Activated CD4-positive, CD25-positive, alpha-beta regulatory T cell treated with anti-CD3 and anti-CD28 coated beads, Interleukin-2, amount 50 U/mL, for 24 hours (primary cell): Measurements from ENCODE around the gene GAL.

Source experiments
- ATAC-seq, 2 donors: fragments of 150-1000 bp; cut with Tn5 transposase; one replicate each; pipeline ENCODE4 v1.10.0; 2021; ENCODE audit warnings: mild to moderate bottlenecking in 1 of 2, moderate library complexity in 1 of 2

GAL gene

DNA sequence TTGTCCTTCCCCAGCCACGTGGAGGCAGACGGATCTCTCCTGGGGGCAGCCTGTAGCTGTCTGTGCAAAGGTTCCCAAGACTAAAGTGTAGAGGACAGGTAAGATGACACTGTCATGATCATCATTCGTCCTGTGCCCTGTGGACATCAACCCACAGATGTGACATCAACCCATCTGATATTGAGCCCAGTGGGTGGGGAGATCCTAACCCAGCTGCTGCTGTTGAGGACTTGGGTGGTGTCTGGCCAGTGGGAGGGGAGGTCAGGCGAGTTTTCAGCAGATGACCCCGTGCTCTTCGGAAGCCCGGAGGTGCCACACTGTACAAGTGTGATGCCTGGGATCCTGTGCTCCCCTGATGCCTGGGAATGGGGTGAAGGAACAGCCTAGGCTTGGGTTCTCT, 1.2 kb upstream of the GAL start:
- no peak for ATAC-seq

DNA sequence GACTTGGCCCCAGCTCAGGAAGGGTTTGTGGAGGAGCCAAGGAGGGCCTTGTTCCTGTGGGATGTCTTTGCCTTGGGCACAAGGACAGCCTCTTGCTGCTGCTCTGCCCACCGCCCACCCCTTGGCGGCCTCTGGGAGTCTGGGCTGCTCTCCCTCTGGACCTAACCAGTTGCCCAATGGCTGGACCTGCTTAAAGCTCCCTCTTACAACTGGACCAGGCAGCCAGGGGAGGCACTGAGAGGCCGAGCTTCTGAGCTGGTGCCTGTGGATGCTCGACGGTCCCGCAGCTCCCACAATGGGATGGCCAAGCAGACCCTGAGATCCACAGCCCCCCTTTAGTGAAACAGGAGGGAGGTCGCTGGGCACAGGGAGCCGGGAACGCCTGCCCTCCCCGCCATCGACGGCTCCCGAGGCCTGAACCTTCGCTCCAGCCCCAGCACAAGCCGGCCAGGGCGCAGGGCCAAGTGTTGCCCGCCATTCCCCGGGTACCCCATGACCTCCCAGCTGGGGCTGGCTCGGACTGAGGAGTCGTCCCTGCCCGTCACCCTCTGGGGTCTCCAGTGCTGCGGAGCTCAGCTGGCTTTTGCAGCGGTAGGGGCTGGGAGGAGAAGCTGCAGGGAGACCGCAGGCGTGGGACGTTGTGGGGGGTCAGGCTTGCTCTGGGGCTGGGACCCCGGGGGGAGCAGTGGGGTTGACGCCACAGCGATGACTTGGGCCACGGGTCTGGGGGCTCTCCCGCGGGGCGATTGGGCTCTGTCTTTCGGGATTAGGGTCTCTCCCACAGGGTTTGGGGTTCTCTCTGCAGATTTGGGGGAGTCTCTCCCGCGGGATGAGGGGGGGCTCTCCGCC, 584 bp upstream of the GAL start:
- no peak for ATAC-seq

DNA sequence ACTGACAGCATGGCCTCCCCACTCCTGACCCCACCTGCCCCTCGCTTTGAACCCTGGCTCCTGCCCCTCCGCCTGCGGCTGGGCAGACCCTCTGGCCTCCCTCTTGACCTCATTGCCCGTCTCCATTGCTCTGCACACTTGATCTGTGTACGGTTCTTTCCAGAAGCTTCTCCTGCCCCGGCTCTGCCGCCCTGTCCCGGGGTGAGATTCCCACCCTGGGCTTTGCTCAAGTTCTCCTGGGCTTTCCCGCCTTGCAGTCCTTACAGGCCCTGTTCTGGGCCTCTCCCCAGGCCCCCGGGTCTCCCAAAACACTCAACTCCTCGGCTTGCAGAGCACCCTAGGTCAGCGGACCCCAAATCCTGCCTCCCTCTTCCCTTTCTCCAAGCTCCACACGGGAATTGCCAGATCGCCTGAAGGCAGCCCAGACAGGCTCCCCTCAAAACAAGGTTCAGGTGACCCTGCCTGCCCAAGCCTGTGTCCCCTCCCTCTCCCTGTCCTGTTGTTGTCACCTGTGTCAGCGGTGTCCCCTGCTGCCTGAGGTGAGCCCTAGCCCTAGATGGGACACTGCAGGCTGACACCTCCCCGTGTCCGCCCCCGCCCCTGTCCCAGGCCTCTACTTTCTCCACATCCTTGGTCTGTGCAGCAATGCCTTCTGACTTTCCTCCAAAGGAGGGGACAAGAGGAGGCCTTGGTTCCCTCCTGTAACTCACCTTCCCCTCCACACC, 1.5 kb downstream of the GAL start:
- ATAC-seq: no peak

DNA sequence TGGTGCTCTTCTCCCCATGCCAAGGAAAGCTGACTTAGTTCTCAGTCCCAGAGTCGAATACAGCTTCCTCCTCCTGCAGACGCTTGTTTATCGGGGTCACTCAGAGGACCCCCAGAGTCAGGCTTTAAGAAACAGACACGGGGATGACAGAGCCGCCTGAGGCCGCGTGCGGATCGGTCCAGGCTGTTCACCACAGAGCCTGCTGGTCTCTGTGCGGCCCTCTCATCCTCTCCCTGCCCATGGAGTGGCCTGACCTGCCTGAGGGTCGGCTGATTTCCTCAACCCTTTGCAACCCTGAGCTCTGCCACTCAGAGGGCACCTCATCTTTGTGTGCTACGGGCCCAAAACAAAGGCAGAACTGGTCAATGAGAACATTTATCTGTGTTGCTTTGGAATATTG, 2.1 kb downstream of the GAL start:
- ATAC-seq: no peak

DNA sequence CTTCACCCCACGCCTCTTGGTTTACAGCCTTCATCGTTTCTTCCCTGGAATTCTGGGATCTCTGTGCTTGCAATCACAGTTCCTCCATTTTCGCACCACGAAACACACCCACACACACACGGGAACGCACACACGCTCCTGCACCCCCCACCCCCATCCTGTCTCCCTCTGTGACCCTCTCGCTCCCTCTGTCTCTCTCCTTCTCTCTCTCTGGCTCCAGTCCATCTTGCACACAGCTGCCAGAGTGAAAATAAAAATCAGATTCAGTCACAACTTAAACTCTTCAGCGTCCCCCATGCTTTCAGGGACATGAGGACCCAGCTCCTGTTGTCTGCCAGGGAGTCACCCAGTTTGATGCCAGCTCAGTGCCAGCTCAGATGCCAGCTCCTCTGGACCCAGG, 3.0 kb downstream of the GAL start:
- ATAC-seq: no peak

DNA sequence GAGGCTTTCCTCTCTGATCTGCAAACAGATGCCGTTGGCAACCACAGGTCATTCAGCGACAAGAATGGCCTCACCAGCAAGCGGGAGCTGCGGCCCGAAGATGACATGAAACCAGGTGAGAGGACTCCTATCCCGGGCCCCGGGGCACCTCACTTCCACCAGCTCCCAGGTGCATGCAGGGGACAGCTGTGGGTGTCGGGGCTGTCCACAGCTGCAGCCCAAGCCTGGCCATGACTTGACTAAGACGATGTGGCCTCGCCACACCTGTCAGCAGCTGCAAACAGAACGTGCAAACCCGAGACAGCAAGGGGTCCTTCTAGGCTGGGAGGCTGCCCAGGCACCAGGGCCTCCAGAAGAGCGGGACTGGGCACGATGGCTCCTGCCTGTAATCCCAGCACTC, 3.6 kb downstream of the GAL start:
- ATAC-seq: no peak

DNA sequence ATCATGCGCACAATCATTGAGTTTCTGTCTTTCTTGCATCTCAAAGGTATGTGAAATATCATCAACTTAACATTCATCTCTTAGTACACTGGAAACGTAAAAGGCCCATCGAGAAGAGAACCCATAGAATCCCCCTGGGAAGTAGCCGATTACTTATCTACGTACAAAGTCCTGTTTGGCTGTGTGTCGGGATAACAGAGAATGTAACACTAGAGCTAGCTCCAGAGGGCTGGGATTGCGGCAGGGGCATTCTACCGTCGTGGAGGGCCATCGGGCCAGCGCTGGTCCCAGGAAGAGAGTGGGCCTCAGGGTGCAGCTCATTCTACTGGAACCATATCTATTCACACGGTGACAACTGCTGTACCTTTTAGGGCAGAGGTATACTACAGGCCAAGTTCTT, 4.5 kb downstream of the GAL start:
- ATAC-seq: no peak

DNA sequence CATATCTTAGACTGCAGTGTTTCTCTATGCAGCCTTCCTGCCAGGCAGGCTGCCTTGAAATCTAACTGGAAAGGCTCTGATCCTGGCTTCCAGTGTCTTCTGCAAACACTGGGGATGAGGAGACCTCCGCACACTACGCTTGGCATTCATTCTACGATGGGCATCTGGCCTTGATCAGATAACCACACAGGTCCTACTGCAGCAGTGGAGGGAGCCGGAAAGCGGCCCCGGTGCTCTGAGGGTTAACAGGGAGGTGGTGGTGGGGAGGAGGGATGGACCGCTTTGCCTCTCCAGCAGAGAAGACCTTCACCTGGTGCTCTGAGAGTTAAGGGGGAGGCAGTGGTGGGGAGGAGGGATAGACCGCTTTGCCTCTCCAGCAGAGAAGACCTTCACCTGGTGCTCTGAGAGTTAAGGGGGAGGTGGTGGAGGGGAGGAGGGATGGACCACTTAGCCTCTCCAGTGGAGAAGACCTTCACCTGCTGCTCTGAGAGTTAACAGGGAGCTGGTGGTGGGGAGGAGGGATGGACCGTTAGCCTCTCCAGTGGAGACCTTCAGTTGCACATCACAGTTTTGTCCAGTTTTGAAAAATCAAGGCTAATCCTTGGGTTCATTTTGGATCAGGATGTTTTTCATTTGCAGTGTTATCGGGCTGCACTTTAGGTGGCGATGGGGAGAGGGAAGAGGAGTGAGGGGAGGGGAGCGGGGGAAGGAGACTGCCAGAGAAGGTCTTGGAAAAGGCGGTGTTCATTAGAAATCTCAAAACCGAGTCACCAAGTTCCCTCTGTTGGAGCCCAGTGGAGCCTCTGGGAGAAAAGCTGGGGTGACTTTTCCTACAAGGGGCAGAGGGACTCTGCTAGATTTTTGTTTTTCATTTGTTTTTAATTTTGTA, 5.6 kb downstream of the GAL start:
- no peak for ATAC-seq

DNA sequence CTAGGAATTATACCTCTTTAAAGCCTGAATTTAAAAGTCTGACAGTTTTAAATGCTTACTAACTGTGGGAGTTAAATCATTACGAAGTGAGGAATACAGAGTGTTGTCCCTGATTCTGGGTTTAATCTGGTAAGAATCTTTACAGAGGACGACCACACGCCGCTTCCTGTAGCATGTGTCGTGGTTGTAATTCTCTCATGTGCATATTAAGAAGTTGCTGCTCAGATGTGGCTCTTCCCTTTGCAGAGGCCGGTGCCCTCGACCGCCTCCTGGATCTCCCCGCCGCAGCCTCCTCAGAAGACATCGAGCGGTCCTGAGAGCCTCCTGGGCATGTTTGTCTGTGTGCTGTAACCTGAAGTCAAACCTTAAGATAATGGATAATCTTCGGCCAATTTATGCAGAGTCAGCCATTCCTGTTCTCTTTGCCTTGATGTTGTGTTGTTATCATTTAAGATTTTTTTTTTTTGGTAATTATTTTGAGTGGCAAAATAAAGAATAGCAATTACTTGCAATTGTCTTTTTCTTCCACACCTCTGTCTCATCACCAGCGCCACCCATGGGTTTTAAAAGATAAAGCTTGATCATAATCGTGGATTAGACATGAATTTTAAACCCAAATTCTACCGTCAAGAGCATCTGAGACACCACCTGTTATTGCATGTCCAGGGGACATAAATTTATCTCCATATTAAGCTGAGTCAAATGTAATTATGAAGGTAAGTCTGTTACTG, 6.5 kb downstream of the GAL start:
- ATAC-seq: peak in 1 of 2 donors; percentile 38

DNA sequence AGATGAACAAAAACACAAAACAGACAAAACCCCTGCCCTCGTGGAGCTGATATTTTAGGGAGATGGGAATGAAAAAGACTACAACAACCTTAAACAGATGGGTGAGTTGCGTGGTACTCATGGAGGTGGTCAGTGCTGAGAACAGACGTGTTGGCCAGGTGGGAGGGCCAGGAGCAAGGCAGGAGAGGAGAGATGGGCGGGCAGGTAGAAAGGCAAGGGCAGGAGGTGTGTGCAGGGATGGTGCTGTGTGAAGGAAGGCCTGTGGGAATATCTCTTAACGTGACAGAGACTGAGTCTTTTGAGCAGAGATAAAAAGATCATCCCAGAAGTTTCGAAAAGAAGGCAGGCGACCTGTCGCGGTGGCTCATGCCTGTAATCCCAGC, 7.0 kb downstream of the GAL start:
- ATAC-seq: no peak

DNA sequence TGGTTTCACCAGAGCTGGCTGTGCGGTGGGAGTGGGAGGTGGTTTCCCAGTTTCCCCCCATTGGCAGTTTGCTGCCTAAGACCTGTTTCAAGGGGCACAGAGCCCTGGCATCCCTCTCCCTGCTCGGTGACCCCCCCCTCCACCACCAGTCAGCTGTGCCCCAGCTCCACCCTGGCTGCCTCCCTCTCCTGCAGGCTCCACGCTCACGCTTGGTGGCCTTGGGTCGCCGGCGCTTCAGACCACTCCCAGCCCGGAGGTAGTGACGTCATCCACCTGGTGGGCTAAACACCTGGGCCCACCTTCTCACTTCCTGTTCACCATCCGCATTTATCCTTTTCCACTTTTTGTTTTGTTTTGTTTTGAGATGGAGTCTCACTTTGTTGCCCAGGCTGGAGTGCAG, 7.8 kb downstream of the GAL start:
- ATAC-seq: no peak

DNA sequence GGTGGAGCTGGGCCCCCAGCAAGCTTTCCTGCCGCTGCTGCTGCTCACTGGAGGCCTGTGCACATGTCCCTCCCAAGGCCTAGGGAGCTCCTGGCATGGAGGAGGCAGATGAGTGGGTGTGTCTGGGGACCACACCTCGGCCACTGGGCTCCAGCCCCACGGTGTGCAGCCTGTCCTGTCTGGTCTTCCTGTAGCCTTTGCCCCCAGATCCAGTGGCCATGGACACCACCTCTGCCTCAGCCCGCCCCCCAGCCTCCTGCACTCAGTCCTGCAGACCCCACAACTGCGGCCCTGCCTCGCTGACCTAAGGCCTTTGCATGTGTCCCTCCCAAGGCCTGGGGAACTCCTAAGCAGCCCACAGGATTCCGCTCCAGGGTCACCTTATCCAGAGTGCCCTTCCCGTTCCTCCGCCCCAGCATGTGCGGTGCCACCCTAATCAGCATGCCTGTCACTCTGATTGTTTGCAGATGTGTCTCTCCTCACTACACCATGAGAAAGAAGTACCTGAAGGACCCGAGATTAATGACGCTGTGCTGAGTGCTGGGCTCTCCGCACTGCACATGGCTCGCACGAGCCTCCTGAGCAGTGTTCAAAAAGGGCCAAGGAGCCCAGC, 8.6 kb downstream of the GAL start:
- no peak for ATAC-seq

DNA sequence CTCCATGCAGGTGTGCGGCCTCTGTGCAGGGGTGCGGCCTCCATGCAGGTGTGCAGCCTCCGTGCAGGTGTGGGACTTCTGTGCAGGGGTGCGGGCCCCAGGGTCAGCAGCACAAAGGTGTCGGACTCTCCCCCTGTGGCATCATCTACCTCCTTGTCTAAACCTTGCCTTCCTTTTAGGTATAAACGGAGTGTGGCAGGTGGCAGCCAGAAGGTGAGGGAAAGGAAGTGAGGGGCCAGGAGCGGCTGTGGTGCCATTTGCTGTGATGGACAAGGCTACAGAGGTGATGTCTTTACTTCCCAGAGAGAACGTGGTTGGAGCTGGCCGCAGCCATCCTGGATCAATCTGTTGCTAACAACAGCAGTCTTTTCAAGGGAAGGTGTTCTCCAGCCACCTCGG, 9.1 kb downstream of the GAL start:
- ATAC-seq: no peak

DNA sequence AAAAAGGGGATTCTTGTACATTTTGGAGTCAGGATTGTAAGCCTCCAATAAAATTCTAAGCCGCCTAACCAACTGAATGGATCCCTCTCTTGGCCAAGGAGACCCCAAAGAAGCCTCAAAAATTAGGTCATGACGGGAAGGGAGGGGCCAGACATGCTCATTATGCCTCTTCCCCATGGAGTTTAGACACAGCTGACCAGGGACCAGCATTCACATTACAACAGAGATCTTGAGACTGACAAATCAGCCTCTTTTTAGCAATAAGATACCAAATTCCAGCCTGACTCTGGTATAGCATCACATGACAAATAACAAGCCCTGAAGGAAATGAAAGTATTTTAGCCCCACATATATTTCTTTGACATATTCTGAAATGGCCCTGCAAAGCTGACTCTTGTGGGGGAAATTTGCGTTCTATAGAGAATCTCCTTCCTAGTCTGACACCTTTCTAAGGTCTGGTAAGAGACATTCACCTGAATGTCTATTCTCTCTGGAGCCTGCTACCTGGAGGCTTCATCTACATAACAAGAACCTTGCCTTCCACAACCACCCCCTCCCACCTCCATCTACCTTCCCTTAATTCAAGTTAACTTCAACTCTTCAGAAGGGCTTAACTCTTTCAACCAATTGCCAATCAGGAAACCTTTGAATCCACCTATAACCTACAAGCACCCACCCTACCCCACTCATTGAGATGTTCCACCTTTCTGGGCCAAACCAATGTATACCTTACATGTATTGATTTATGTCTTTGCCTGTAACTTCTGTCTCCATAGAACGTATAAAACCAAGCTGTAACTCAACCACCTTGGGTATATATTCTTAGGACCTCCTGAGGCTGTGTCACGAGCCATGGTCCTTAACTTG, 10.3 kb downstream of the GAL start:
- no peak for ATAC-seq

DNA sequence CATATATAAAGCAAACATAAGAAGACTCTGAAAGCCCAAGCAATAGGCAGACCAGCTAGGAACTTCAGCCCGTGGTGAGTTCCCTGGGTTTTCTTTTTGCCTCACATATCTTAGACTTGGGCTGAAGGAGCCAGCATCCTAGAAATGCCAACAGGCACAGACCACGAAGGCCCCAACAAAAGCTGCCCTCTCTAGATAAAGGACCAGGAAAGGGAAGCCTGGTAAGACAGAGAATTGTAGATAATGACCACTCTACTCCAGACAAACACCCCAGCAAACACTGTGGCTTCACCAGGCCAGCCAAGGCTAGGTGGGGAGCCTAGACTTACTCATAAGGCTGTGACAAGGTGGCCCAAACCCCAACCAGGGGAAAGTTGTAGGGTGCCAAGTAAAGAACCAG, 11.2 kb downstream of the GAL start:
- no peak for ATAC-seq

DNA sequence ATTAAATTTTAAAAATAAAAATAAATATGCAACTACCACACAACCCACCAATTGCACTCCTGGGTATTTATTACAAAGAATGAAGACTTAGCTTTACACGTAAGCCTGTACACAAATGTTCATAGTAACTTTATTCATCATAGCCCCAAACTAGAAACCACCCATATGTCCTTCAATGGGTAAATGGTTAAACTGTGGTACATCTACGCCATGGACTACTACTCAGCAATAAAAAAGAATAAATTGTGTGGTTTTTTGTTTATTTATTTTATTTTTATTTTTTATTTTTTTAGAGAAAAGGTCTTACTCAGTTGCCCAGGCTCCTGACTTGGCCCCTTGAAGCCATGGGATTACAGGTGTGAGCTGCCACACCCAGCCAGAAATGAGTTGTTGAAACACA, 14.6 kb downstream of the GAL start:
- no peak for ATAC-seq

DNA sequence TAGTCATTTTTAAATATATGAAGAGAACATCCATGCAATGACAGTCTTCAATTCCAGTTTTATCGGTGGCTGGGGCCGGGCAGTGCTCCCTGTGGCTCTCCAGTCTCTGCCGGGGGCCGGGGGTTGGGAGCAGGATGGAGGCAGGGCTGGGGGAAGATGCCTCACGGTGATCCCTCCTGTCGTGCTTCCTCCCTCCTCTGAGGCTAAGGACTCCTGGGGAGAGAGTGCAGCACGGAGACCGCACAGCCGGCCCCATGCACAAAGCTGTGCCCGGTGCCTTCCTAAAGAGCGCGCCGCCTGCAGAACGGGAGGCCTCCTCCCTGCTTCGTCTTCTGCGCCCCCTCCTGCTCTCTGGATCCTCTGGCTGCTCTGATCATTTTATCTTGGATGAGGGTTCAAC, 20.5 kb downstream of the GAL start:
- no peak for ATAC-seq

DNA sequence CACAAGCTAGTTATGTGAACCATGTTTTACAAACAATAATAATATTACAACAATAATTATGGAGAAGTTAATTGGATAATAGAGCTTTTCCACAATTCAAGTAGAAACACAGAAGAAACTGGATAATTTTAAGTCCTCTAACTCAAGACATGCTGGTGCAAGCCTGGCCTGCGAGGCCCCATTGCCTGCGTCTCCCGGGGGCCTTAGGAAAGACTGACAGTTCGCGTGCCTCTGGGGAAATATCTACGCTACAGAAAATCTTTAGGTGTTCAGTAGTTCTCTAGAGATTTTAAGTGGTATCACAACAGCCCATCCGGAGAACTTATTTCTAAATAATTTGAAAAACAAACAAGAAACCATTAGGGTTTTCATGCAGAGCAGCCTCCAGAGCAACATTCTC, 23.2 kb downstream of the GAL start:
- no peak for ATAC-seq

DNA sequence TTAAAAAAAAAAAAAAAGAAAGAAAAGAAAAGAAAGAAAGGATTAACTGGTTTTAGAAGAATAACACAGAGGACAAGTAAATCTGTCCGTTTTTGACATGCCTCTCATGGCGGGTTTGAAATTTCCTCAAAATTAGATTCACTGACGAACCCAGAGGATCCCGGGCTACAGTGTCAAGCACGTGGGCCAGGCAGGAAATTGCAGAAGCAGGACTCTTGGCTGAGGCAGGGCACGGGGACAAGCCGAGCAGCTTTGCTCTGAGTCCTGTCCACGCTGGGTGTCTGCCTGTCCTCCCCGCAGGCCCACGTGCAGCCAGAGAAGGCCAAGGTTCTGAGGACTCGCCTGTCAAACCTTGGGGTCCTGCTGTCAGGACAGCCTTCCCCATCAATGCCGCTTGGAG, 24.7 kb downstream of the GAL start:
- no peak for ATAC-seq

DNA sequence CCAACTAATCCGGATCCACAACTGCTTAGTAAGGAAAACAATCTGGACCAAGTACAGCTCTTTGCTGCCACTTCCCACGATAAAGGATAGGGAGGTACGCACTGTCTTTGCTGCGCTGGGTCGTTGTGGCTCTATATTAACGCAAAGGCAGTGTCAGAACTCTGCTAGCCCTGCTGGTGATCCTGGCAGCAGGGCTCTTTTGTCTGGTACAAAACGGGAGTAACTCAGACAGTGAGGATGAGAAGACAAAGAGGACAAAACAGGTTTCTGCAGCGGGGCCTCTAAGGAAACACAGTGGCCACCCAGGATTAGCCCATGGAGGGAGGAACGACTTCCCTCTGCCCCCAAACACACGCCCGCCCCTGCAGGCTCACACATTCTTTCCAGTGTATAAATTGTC, 26.1 kb downstream of the GAL start:
- ATAC-seq: no peak

DNA sequence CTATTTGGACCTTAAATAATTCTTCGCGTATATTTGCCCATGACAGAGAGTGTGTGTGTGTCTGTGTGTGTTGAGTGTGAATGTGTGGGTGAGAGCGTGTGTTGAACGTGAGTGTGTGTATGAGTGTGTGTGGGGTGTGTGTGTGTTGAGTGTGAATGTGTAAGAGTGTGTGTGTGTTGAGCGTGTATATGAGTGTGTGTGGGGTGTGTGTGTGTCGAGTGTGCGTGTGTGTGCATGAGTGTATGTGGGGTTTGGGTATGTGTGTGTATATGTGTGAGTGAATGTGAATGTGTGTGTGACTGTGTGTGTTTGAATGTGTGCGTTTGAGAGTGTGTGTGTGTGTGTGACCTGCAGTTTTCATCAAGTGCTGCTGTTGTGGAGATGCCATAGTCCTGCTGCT, 26.8 kb downstream of the GAL start:
- ATAC-seq: no peak
